Adrenal gland (tissue), 12 donors: ENCODE data around the gene MED22. TPM values are rescaled to one million over a fixed set of nuclear protein-coding genes. Genes with fewer than 3 reads are reported as not detected.

Experiments used
- DNase-seq, 7 donors: peaks; one replicate each; pipeline ENCODE4 v3.0.0-alpha.2; 2019 to 2020
- H3K27ac ChIP-seq, 5 donors: fragments of 200-600 bp; sonication (generic) in 4 of 5; 1 replicate in 3 of 5; 2 replicates in 2 of 5; pipeline versions ENCODE4 v1.5.1 to v1.8.0; 2016 to 2020; ENCODE audit warnings: mild to moderate bottlenecking in 1 of 5
- H3K27me3 ChIP-seq: fragments of 200-600 bp; 2 replicates; pipeline ENCODE4 v1.8.0; 2021
- H3K36me3 ChIP-seq, 2 donors: fragments of 200-600 bp; replicated peaks in 1 of 2; 1 replicate in 1 of 2; 2 replicates in 1 of 2; pipeline versions ENCODE4 v1.5.1 to v1.8.0; 2018 to 2022
- H3K4me1 ChIP-seq, 2 donors: fragments of 200-600 bp; replicated peaks in 1 of 2; 1 replicate in 1 of 2; 2 replicates in 1 of 2; pipeline versions ENCODE4 v1.5.1 to v1.8.0; 2018 to 2021
- H3K4me3 ChIP-seq, 4 donors: fragments of 200-600 bp; sonication (generic) in 3 of 4; one replicate each; pipeline ENCODE4 v1.5.1; 2016 to 2018
- H3K9me3 ChIP-seq, 3 donors: fragments of 200-600 bp; sonication (generic) in 1 of 3; replicated peaks in 1 of 3; 1 replicate in 2 of 3; 2 replicates in 1 of 3; pipeline versions ENCODE4 v1.5.1 to v1.8.0; 2016 to 2021
- POLR2A ChIP-seq, 2 donors: fragments of 450-650 bp; IDR thresholded peaks; one replicate each; pipeline ENCODE4 v1.6.1; 2017; ENCODE audit warnings: antibody characterized with exemption in 2 of 2, mild to moderate bottlenecking in 2 of 2, moderate library complexity in 1 of 2
- WGBS, 4 donors: extraction: QIAGEN DNeasy Blood & Tissue Kit in 2 of 4; methylation state at CpG; one replicate each; pipeline versions ENCODE4 v1.1.5 to v1.1.7; 2013 to 2017; 5-methylcytosine and 5-hydroxymethylcytosine counted together
- intact Hi-C, 2 donors: fragments of 100-400 bp; cut with DNase I; formaldehyde crosslinking; loops; one replicate each; pipeline versions ENCODE4 v1.14.1 to v1.15.0; 2022 to 2023
- polyA plus RNA-seq, 3 donors: library from polyadenylated mRNA; stranded (reverse); fragments of 200-250 nt in 2 of 3; fragments of 350-450 nt in 1 of 3; fragmentation: Illumina TruSeq in 1 of 3; extraction: RNeasy Lipid Tissue Mini Kit (QIAGEN cat#74804) in 1 of 3; gene quantifications; one replicate each; pipeline ENCODE4 v1.2.3, GENCODE V29; 2013 to 2014
- total RNA-seq, 9 donors: library from RNA; depleted of rRNA in 4 of 9; stranded (reverse); fragments of >200 nt in 4 of 9; fragments of 120-200 nt in 1 of 9; fragmentation: NEBNext Ultra II Directional in 1 of 9; extraction: Animal tissue kit (Norgen Biotek cat#: 25700) in 1 of 9; gene quantifications; one replicate each; pipeline versions ENCODE4 v1.1.0 to v1.2.4, GENCODE V29; 2013 to 2023
- TF ChIP-seq, protein P1 (sequence below), 6 experiments: fragments of 450-650 bp in 4 of 6; fragments of 200-600 bp in 2 of 6; sonication (generic) in 1 of 6; IDR thresholded peaks; 1 replicate in 5 of 6; 2 replicates in 1 of 6; pipeline versions ENCODE4 v1.5.1 to v1.8.0; 2016 to 2021; ENCODE audit warnings: antibody characterized with exemption in 6 of 6, mild to moderate bottlenecking in 2 of 6, moderate library complexity in 1 of 6
- donor health status: healthy with polysubstance abuse.
- donor health status: Bipolar disorder and iron deficiency.
- donor health status: DM: yes; HTN: yes; CAD: no.
- donor health status: DM: no; HTN: no; CAD: no.
- donor health status: DM: no; HTN: no; CAD: no.
- donor health status: DM: yes; HTN: yes; CAD: no.

MED22 gene
- total and polyA plus RNA-seq, 12 donors: 11.4 to 38.0 (median 28.5) TPM

DNA sequence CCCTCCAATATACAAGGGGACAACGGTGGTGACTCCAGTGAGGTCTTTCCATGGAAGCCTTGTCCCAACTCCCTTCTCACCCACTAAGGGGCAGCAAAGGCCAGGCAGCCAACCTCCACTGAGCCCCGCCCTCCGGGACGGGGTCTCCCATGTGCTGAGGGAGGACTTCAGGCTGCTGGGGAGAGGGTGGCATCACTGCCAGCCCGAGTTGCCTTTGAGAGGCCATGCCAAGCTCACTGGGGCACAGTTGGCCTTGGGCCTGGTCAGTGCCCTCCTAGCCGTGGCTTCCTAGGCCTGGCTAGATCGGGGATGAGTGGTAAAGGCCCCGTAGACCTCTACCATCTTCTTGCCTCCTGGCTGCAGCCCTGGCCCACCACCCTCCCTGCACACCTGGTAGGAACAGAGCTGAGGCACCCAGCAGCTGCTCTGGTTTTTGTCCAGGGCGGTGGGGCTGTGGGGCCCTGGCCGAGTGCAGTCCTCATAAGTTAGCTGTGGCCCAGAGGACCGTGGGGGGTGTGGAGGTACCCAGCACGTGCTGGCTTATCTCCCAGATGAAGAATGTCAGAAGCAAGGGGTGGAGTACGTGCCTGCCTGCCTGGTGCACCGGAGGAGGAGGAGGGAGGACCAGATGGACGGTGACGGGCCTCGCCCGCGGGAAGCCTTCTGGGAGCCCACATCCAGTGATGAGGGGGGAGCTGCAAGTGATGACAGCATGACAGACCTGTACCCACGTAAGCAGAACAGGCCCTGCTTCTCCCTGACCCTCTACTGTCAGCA lies 11.7 kb upstream of the MED22 start:
- peaks cover 11 to 43% of the 10 kb centered on the region in 2 donors for H3K4me1 ChIP-seq
- no peaks in the 10 kb centered on the region for H3K9me3 ChIP-seq
- WGBS, 4 donors: 52 to 61% (median 53%) methylated on average over 11 to 20 of the region's 20 CpGs
- intact Hi-C loops: loop anchor here (10.0 kb wide), 1 partner anchor 125 kb away; no protein-coding TSS in a partner anchor
- TF ChIP-seq, protein P1, sequence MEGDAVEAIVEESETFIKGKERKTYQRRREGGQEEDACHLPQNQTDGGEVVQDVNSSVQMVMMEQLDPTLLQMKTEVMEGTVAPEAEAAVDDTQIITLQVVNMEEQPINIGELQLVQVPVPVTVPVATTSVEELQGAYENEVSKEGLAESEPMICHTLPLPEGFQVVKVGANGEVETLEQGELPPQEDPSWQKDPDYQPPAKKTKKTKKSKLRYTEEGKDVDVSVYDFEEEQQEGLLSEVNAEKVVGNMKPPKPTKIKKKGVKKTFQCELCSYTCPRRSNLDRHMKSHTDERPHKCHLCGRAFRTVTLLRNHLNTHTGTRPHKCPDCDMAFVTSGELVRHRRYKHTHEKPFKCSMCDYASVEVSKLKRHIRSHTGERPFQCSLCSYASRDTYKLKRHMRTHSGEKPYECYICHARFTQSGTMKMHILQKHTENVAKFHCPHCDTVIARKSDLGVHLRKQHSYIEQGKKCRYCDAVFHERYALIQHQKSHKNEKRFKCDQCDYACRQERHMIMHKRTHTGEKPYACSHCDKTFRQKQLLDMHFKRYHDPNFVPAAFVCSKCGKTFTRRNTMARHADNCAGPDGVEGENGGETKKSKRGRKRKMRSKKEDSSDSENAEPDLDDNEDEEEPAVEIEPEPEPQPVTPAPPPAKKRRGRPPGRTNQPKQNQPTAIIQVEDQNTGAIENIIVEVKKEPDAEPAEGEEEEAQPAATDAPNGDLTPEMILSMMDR (IDR thresholded peaks at IDR 0.05): peak in 5 of 6 experiments; percentile 27 to 49 (median 41)
- no peak for TF ChIP-seq POLR2A (IDR thresholded peaks at IDR 0.05)
- DNase-seq: peak in 3 of 7 donors; percentile 23 to 38 (median 36)
- peak overlapping the region in 2 of 5 donors; percentile 12 to 21 for H3K27ac ChIP-seq
- no peak overlapping the region for H3K4me3 ChIP-seq
- H3K36me3 ChIP-seq: peaks cover 0 to 43% of the 10 kb centered on the region in 2 donors
- no peaks in the 10 kb centered on the region for H3K27me3 ChIP-seq

- intact Hi-C loops: loop anchor here (10.0 kb wide), 1 partner anchor 127 kb away; no protein-coding TSS in a partner anchor
These were observed 9.7 kb upstream of the MED22 start for GRCh38 chr9:133357656-133358055.

GRCh38 chr9:133356391-133357091 lies 8.6 kb upstream of the MED22 start, which contains the start of the genes SURF1 and SURF2:
Gene SURF1, minus strand, starts transcription at chr9:133356487. Its CDS starts 34 bp downstream, at chr9:133356453.
Gene SURF2, plus strand, starts transcription at chr9:133356550. Its CDS starts 43 bp downstream, at chr9:133356593.
- intact Hi-C loops: loop anchor here (10.0 kb wide), 1 partner anchor 128 kb away; no protein-coding TSS in a partner anchor
- Histone ChIP-seq H3K27ac (peak within 1 kb of the TSS in 4 of 5 donors; percentile 0 to 85 (median 57)), H3K27me3 (no peaks in the 10 kb centered on the region), H3K36me3 (peaks cover 0 to 32% of the 10 kb centered on the region in 2 donors), H3K4me1 (peaks cover 11 to 38% of the 10 kb centered on the region in 2 donors), H3K9me3 (no peaks in the 10 kb centered on the region), H3K4me3 (peak within 1 kb of the TSS in 3 of 4 donors; percentile 44 to 74 (median 66))
- DNase-seq: peak; percentile 85 to 93 (median 88)
- peak in 1 of 2 donors; percentile 63 for TF ChIP-seq POLR2A (IDR thresholded peaks at IDR 0.05)
- TF ChIP-seq, protein P1 (IDR thresholded peaks at IDR 0.05): no peak
- WGBS, 4 donors: 0 to 2% (median 1%) methylated on average over 29 to 77 of the region's 78 CpGs

More at GRCh38 chr9:133357656-133358055, 9.7 kb upstream of the MED22 start:
- whole genome bisulfite sequencing, 4 donors: 66 to 77% (median 77%) methylated on average over 9 to 14 of the region's 14 CpGs
- Histone ChIP-seq H3K27me3 (no peaks in the 10 kb centered on the region), H3K27ac (no peak overlapping the region), H3K36me3 (peaks cover 0 to 32% of the 10 kb centered on the region in 2 donors), H3K9me3 (no peaks in the 10 kb centered on the region), H3K4me1 (peaks cover 11 to 38% of the 10 kb centered on the region in 2 donors), H3K4me3 (no peak overlapping the region)
- no peak for DNase-seq
- TF ChIP-seq, protein P1 (IDR thresholded peaks at IDR 0.05): no peak
- TF ChIP-seq POLR2A (IDR thresholded peaks at IDR 0.05): no peak
